ENCODE measurements around the gene LRRC51.

- no peak for TF ChIP-seq CTCF (IDR thresholded peaks at IDR 0.05)
- TF ChIP-seq TCF7L2 (IDR thresholded peaks at IDR 0.05; ENCODE audit: low read depth, low read length), result no peak
- no peak for TF ChIP-seq REST (IDR thresholded peaks at IDR 0.05; ENCODE audit: insufficient read depth in 1 of 2, low read depth in 2 of 2, low read length in 1 of 2)
- TF ChIP-seq SIN3A (IDR thresholded peaks at IDR 0.05; ENCODE audit: borderline replicate concordance, insufficient read depth, low read depth, low read length), result no peak
- no peak for TF ChIP-seq POLR2AphosphoS5 (IDR thresholded peaks at IDR 0.05; ENCODE audit: low read depth, low read length)
These were observed 13.4 kb upstream of the LRRC51 start for GRCh38 chr11:72067266-72067665.
